Glomerular endothelial cell (primary cell): ENCODE data around the gene PLEKHM3. TPM values are rescaled to one million over a fixed set of nuclear protein-coding genes. Genes with fewer than 3 reads are reported as not detected.

Source experiments
- DNase-seq: peaks from one replicate; pipeline ENCODE4 v3.0.0-alpha.2; 2011; ENCODE audit warnings: low read depth, low spot score; ENCODE audit errors: extremely low read depth
- total RNA-seq: library from RNA; depleted of rRNA; stranded (reverse); fragments of >200 nt; gene quantifications from 2 replicates; pipeline ENCODE4 v1.2.3, GENCODE V29; 2015

PLEKHM3 gene
- total RNA-seq, 1 donor from 2014 or later, result 7.8 TPM

DNA sequence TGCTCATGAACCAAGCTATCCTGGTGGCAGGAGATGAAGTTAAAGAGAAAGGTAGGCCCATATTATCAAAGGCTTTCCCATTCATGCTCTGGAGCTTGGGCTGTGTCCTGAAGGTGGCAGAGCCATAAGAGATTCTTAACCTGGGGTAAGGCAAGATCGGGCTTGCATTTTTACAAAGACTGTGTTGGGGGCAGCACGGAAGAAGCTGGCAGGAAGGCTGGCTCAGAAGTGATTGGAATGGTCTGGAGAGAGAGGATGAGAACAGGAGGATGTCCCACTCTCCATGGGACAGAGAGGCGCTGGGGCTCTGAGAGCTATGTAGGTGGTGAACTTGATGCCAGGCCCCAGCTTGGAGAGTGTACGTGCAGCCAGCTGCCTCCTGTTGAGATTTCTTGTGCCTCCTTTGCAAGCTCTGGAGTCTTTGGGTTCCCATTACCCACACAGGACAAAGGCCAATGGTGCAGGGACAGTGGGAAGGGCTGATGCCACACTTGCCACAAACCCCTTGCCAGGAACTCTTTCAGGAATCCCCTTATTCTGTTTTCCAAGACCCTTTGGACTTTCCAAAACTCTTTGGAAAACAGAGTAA, 215.0 kb downstream of the PLEKHM3 start:
- no peak for DNase-seq

- no peak for DNase-seq
These were observed 217.2 kb downstream of the PLEKHM3 start for GRCh38 chr2:207808119-207808518.

DNA sequence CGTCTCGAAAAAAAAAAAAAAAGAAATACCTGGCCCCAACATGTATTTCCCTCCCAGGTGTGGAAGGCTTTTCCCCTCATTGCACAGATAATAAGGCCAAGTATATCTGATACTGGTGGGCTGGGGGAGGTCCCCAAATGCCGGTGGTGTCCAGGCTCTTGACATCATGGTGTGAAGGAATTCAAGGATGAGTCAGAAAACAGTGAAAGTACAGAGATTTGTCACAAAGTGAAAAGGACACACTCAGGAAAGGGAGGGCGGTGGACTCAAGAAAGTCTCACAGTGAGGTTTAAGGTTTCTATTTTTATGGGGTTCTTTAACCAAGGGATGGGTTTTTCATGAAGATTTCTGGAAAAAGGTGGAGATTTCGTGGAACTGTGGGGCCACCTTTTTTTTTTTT, 217.8 kb downstream of the PLEKHM3 start:
- DNase-seq, result no peak

- no peak for DNase-seq
These were observed 219.6 kb downstream of the PLEKHM3 start for GRCh38 chr2:207805566-207806226.

GRCh38 chr2:207802650-207803049, 222.7 kb downstream of the PLEKHM3 start:
- DNase-seq, result no peak

- no peak for DNase-seq
These were observed 224.1 kb downstream of the PLEKHM3 start for GRCh38 chr2:207801259-207801658.

- no peak for DNase-seq
These were observed 228.6 kb downstream of the PLEKHM3 start for GRCh38 chr2:207796585-207797350.

DNA sequence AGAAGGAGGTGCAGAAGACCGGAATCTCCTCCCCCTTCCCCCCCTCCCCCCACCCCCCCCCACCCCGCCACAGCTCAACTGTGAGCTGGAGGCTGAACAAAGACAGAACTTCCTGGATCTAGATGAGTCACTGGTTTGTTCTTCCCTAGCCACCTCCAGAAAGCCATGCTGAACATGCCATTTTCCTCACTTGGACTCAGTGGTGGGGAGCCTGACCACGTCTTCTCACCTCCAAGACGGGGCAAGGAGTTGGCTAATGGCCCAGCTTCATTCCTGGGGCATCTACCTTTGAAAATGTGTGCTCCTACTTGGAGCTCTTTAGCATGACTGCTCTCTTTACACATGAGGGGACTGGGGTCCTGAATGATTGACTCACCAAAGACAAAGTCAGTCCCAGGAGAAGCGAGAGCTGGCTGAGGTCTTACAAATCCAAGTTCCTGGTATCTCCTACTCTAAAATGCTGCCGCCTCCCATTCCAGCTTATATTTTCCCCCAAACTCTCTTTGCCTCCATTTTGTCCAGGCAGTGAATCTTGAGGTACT, 233.0 kb downstream of the PLEKHM3 start:
- no peak for DNase-seq

- no peak for DNase-seq
These were observed 233.6 kb downstream of the PLEKHM3 start for GRCh38 chr2:207791579-207792243.

DNA sequence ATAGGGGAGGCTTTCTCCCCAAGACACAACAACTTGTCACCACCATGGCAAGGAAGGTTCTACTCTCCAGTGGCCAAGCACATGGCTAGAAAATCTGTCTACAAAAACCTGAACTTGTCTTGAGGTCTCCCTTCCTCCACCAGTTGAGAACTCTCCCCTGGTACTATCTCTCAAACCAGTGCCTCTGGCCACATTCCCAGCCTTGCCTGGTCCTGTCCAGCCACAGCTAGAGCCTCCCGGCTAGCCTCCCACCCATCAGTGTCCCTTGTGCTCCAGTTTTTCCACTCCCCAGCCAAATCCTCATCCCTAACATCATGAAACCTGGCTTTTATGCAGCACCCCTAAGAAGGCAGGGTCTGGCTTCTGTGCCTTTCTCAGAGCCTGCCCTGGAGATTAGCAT, 234.4 kb downstream of the PLEKHM3 start:
- DNase-seq, result no peak

DNA sequence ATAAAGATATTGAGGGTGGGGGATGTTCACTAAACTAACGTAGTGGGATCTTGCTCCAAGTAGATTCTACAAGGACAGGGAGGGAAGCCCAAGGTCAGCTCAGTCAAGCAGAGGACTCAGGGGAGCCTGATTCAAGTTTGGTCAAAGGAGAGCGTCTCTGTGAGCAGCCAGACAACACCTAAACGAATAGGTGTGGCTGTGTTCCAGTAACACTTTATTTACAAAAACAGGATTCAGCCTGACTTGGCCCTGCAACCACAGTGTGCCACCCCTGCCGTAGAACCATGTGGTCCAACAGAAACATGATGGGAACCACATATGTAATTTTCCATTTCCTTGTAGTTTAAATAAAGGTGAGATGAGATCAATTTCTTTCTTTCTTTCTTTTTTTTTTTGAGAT, 237.5 kb downstream of the PLEKHM3 start:
- no peak for DNase-seq

GRCh38 chr2:207787017-207787416, 238.3 kb downstream of the PLEKHM3 start:
- DNase-seq, result no peak

DNA sequence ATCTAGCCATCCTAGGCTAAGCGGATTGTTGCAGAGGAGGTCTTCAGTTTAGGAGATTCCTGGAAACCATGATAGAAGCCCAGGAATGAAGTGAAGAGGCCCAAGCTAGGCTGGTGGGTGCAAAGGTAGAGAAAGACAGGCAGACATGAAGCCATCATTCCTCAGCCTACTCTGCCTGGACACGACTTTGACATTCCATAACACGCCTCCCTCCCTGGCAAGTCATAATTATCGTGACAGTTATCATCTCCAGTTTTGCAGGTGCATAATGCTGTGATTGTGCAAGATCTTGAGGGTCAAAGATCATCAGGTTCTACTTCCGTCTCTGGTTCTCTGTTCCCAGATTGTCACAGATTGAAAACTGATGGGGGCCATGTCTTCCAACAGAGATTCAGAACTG, 240.4 kb downstream of the PLEKHM3 start:
- no peak for DNase-seq

DNA sequence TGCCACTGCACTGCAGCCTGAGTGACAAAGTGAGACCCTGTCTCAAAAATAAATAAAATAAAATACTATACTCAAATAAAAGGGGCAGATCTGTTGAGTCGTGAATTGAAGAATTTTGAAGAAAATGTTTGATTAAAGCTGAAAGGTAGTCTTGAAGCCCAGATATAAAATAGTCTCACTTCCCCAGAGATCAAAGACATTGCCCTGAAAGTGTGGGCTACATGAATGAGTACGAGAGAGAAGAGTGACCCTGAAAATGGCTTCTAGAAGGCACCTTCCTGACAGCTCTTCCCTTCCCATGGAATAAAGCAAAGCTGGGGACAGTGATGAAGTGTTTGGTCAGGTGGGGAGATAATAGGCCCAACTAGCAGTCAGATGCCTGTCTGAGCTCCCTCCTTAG, 241.8 kb downstream of the PLEKHM3 start:
- DNase-seq, result no peak

DNA sequence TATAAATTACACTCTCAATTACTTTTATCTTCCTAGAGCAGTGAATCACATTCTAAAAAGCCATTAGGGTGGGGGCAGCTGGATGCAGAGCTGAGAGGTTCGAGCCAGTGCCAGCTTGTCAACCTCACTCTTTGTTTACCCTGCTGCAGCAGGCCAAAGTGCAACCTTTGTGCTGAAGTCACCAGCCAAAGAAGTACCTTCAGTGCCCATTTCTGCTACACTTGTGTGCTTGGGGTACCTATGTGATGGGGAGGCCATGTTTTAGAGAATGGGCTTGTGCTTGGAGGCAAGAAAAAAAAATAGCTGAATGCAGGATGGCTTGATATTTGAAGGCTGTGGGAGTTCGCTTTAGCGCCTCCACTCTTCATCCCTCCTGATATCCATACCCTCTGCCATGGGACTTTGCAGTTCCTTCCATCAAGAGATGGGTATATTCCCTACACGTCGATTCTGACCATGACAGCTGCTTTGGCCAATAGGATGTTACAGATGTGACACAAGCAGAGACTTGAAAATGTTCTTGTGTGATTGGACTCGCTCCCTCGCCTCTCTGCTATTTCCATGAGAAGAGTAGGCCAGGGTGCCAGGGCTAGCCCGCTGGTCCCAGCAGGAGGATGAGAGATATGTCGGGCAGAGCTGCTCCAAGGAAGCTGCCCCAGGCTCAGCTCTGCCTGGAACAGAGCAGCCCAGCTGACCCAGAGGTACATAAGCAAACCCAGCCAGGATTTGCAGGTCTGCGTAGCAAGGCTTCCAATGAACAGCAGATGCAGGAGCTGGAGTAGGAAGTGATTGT, 242.9 kb downstream of the PLEKHM3 start:
- DNase-seq, result no peak

DNA sequence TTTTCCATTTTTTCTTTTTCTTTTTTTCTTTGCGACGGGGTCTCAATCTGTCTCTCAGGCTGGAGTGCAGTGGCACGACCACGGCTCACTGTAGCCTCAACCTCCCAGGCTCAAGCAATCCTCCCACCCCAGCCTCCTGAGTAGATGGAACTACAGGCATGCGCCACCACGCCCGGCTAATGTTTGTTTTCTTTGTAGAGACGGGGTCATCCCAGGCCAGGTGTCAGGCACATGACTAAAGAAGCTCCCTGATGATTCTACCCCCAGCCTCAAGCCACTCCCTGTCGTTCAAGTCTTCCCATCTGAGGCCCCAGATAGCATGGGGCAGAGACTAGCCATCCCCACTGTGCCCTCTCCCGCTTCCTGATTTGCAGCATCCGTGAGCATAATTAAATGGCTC, 245.8 kb downstream of the PLEKHM3 start:
- DNase-seq, result no peak

- DNase-seq, result no peak
These were observed 246.9 kb downstream of the PLEKHM3 start for GRCh38 chr2:207778298-207778882.

- DNase-seq, result no peak
These were observed 248.2 kb downstream of the PLEKHM3 start for GRCh38 chr2:207777124-207777523.

DNA sequence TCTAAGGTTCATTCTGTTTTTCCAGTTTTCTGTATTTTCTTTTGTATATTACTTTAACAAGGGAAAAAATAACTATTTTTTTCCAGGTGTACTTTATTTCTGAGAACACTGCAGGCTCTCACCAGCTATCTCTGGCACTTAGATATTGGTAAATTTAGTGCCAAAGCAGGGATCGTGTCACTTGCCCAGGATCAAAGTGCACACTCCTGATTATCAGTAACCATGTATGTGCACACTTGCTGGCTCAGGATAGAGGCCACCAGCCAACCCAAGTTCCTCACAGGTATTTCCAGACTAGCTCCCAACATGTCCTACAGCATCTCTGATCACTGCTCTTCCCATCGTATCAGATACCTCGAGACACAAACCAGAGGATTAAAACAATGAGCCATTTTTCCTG, 249.9 kb downstream of the PLEKHM3 start:
- no peak for DNase-seq

- DNase-seq, result no peak
These were observed 252.5 kb downstream of the PLEKHM3 start for GRCh38 chr2:207772844-207773205.
